T-cell (primary cell): ENCODE measurements around the gene BRD7. TPM values are rescaled to one million over a fixed set of nuclear protein-coding genes. Genes with fewer than 3 reads are reported as not detected.
A peak's percentile ranks its signal among the peaks of the same experiment; 100 is the strongest.

Experiments
- ATAC-seq, 4 experiments: fragments of 200-7000 bp in 3 of 4; fragments of 150-1000 bp in 1 of 4; cut with Tn5 transposase; replicated peaks in 1 of 4; 1 replicate in 3 of 4; 2 replicates in 1 of 4; pipeline ENCODE4 v1.10.0; 2021; ENCODE audit warnings: moderate library complexity in 3 of 4, mild to moderate bottlenecking in 2 of 4, moderate number of reproducible peaks in 1 of 4
- CTCF ChIA-PET, 2 donors: fragments of 300-600 bp; sonication (Branson Sonifier 250); formaldehyde crosslinking; loops; one replicate each; lab custom pipeline; 2022; ENCODE audit warnings: antibody characterized with exemption in 2 of 2; lab: Charles Lee
- POLR2A ChIA-PET, 2 donors: fragments of 300-600 bp; sonication (Branson Sonifier 250); formaldehyde crosslinking; loops; one replicate each; lab custom pipeline; 2022; ENCODE audit warnings: antibody characterized with exemption in 2 of 2; lab: Charles Lee
- DNase-seq, 35 experiments: peaks; one replicate each; pipeline versions ENCODE4 v3.0.0 to v3.0.0-alpha.2; 2013 to 2023
- H3K27ac ChIP-seq: one replicate; pipeline ENCODE4 v1.5.1; 2013; ENCODE audit warnings: low read length
- H3K27me3 ChIP-seq, 2 experiments: replicated peaks in 1 of 2; 1 replicate in 1 of 2; 2 replicates in 1 of 2; pipeline versions ENCODE4 v1.6.1 to v1.7.0; 2013; ENCODE audit warnings: low read length in 1 of 2, mixed read lengths in 1 of 2; ENCODE audit not compliant: control insufficient read depth in 2 of 2, insufficient read depth in 2 of 2; ENCODE audit errors: extremely low read depth in 1 of 2
- H3K36me3 ChIP-seq, 2 donors: 1 replicate in 1 of 2; 2 replicates in 1 of 2; pipeline versions ENCODE4 v1.6.1 to v1.7.0; 2013; ENCODE audit warnings: low read length in 1 of 2; ENCODE audit not compliant: control insufficient read depth in 2 of 2, insufficient read depth in 1 of 2; ENCODE audit errors: extremely low read depth in 1 of 2
- H3K4me1 ChIP-seq, 2 experiments: 1 replicate in 1 of 2; 2 replicates in 1 of 2; pipeline versions ENCODE4 v1.6.1 to v1.7.0; 2013; ENCODE audit warnings: low read length in 2 of 2, mixed read lengths in 1 of 2; ENCODE audit not compliant: insufficient read depth in 2 of 2, control insufficient read depth in 1 of 2; ENCODE audit errors: extremely low read depth in 1 of 2
- H3K4me3 ChIP-seq, 2 donors: 1 replicate in 1 of 2; 2 replicates in 1 of 2; pipeline versions ENCODE4 v1.5.1 to v1.7.0; 2013; ENCODE audit warnings: mild to moderate bottlenecking in 2 of 2, low read length in 1 of 2, moderate library complexity in 1 of 2; ENCODE audit not compliant: control insufficient read depth in 1 of 2; ENCODE audit errors: extremely low read depth in 1 of 2
- H3K9me3 ChIP-seq: 2 replicates; pipeline ENCODE4 v1.7.0; 2013
- H3K27ac Mint-ChIP-seq, 2 donors: one replicate each; pipeline ENCODE4 v1.8.0; 2020 to 2021; ENCODE audit warnings: mild to moderate bottlenecking in 2 of 2, mixed read lengths in 2 of 2
- H3K27me3 Mint-ChIP-seq, 2 donors: one replicate each; pipeline ENCODE4 v1.8.0; 2021 to 2022; ENCODE audit warnings: mixed read lengths in 2 of 2
- H3K36me3 Mint-ChIP-seq: one replicate; pipeline ENCODE4 v1.8.0; 2021; ENCODE audit warnings: mixed read lengths
- H3K4me1 Mint-ChIP-seq, 3 donors: one replicate each; pipeline ENCODE4 v1.8.0; 2020 to 2022; ENCODE audit warnings: mixed read lengths in 3 of 3, mild to moderate bottlenecking in 1 of 3
- H3K4me3 Mint-ChIP-seq, 3 donors: one replicate each; pipeline ENCODE4 v1.8.0; 2020 to 2022; ENCODE audit warnings: mild to moderate bottlenecking in 3 of 3, mixed read lengths in 3 of 3, moderate library complexity in 3 of 3
- H3K9me3 Mint-ChIP-seq, 3 donors: one replicate each; pipeline ENCODE4 v1.8.0; 2020 to 2022; ENCODE audit warnings: mixed read lengths in 3 of 3
- WGBS: methylation state at CpG from one replicate; pipeline ENCODE4 v1.1.5; 2013; ENCODE audit warnings: missing lambda C conversion rate; ENCODE audit not compliant: insufficient coverage; 5-methylcytosine and 5-hydroxymethylcytosine counted together
- total RNA-seq, 35 experiments: library from RNA in 6 of 35; stranded (reverse) in 6 of 35; fragments of 120-200 nt in 1 of 35; gene quantifications; one replicate each; pipeline versions ENCODE4 v1.2.1 to v1.2.4 and lab custom pipeline; 2013 to 2026

The BRD7 gene
- total RNA-seq, 5 donors from 2014 or later (not counting 1 experiment from before 2014, with no cell fraction given) = 62.9 to 115 (median 75.4) TPM

DNA sequence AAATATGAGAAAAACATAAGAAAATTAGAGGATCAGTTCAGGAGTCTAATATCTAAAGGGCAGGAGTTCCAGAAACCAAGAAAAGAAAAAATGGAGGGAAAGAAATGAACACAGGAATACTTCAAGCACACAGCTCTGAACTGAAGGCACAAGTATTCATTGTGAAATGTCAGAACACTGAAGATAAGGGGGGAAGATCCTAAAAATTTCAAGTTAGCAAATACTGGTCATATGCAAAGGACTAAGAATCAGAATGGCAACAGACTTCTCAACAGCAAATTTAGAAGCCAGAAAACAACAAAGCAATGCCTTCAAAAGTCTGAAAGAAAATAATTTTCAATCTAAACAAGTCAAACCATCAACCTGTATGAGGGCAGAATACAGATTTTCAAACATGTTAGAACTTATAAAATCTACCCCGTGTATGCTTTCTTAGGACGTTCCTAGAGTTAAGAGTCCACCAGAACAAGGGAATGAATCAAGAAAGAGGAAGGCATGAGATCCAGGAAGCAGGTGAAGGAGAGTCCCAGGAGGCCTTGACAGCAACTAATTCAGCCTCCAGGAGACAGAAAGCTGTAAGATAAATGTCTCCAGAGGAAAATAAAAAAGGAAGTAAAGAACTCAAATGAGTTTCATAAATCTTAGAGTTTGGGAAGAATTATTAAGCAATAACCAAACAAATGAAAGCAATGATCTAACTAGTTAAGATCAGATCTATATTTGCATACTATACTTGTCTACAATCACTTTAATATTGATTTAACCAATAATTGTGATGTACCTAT lies 2.8 kb downstream of the BRD7 start:
- Histone ChIP-seq H3K36me3 (peaks cover 6 to 36% of the 10 kb centered on the region in 2 donors), H3K9me3 (no peaks in the 10 kb centered on the region), H3K4me3 (no peak overlapping the region), H3K4me1 (peaks cover 20 to 21% of the 10 kb centered on the region in 2 experiments), H3K27me3 (no peaks in the 10 kb centered on the region), H3K27ac (no peak overlapping the region)
- Mint-ChIP-seq H3K4me3 (peak overlapping the region; percentile 21 to 87 (median 83)), H3K27ac (peak overlapping the region; percentile 11 to 44), H3K4me1 (peaks cover 71 to 80% (median 77%) of the 10 kb centered on the region in 3 donors), H3K9me3 (no peaks in the 10 kb centered on the region), H3K36me3 (peaks cover 31% of the 10 kb centered on the region), H3K27me3 (no peaks in the 10 kb centered on the region)
- no peak for ATAC-seq
- POLR2A ChIA-PET = interaction anchor here in 1 of 2 donors (0.5 kb wide), 1 partner anchor 176 kb away, joined by 4 read pairs; no protein-coding TSS in a partner anchor
- CTCF ChIA-PET = interaction anchor here in 1 of 2 donors (0.8 to 2.6 kb wide), 4 partner anchors 11 to 341 kb away, joined by 3 to 14 read pairs (median 6); partner anchors contain the start of gene CNEP1R1
- no CpG with 5 or more reads among the region's 2 CpGs for WGBS
- no peak for DNase-seq

DNA sequence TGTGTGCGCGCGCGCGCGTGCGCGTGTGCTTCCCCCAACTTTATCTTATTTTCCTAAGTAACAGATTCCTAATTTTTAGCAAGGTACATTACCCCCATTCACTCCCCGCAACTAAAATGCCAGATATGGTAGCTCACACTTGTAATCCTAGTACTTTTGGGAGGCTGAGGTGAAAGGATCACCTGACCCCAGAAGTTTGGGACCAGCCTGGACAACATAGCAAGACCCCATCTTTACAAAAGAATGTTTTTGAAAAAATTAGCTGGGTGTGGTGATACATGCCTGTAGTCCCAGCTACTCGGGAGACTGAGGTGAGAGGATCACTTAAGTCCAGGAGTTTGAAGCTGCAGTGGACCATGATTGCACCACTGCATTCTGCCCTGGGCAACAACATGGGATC lies 5.1 kb downstream of the BRD7 start:
- H3K4me3 Mint-ChIP-seq = no peak overlapping the region
- 100% methylated on average over 1 of the region's 10 CpGs for WGBS
- H3K9me3 Mint-ChIP-seq = no peaks in the 10 kb centered on the region
- Histone ChIP-seq H3K27me3 (no peaks in the 10 kb centered on the region), H3K4me3 (no peak overlapping the region), H3K4me1 (peaks cover 19 to 20% of the 10 kb centered on the region in 2 experiments), H3K36me3 (peaks cover 6 to 40% of the 10 kb centered on the region in 2 donors), H3K9me3 (no peaks in the 10 kb centered on the region), H3K27ac (no peak overlapping the region)
- H3K27ac Mint-ChIP-seq = no peak overlapping the region
- ChIA-PET POLR2A (no interaction called here), CTCF (interaction anchor here (0.7 to 0.9 kb wide), 3 partner anchors 8 to 161 kb away, joined by 3 to 4 read pairs (median 3); no protein-coding TSS in a partner anchor)
- H3K36me3 Mint-ChIP-seq = peaks cover 37% of the 10 kb centered on the region
- DNase-seq = no peak
- no peaks in the 10 kb centered on the region for H3K27me3 Mint-ChIP-seq
- peaks cover 76 to 92% (median 81%) of the 10 kb centered on the region in 3 donors for H3K4me1 Mint-ChIP-seq
- no peak for ATAC-seq

DNA sequence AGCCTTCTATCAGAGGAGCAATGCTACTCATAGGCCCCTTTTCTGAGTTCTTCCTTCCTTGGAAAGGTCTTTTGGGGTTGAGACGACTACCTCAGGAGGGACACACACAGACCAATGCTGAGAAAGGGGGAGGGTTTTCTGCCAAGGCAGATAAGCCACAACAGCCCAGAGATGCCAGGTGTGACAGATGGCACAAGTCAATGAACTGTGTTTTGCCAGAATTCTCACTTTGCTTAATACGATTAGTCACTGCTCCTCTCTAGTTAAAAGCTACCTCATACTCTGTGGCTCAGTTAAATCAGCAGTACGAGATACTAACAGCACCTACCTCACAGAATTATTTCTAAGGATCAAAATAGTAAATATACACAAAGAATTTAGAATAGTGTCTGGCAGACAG lies 8.0 kb downstream of the BRD7 start:
- H3K4me3 Mint-ChIP-seq = no peak overlapping the region
- DNase-seq = no peak
- H3K27ac ChIP-seq = peak overlapping the region; percentile 27
- ChIA-PET POLR2A (interaction anchor here in 1 of 2 donors (0.6 kb wide), 1 partner anchor 110 kb away, joined by 5 read pairs; no protein-coding TSS in a partner anchor), CTCF (interaction anchor here (0.8 to 3.2 kb wide), 8 partner anchors 20 to 336 kb away, joined by 3 to 26 read pairs (median 6); partner anchors contain the start of gene CNEP1R1 (in 1 of the 2))
- no peaks in the 10 kb centered on the region for H3K27me3 ChIP-seq
- no peaks in the 10 kb centered on the region for H3K27me3 Mint-ChIP-seq
- H3K36me3 ChIP-seq = peaks cover 6 to 36% of the 10 kb centered on the region in 2 donors
- H3K27ac Mint-ChIP-seq = peak overlapping the region in 1 of 2 donors; percentile 31
- peak in 1 of 4 experiments; percentile 19 for ATAC-seq
- H3K36me3 Mint-ChIP-seq = peaks cover 32% of the 10 kb centered on the region
- peaks cover 63 to 78% (median 63%) of the 10 kb centered on the region in 3 donors for H3K4me1 Mint-ChIP-seq
- no peaks in the 10 kb centered on the region for H3K9me3 Mint-ChIP-seq
- no peak overlapping the region for H3K4me3 ChIP-seq
- peaks cover under 1 to 6% of the 10 kb centered on the region in 2 experiments for H3K4me1 ChIP-seq
- no peaks in the 10 kb centered on the region for H3K9me3 ChIP-seq
- no CpG with 5 or more reads among the region's 3 CpGs for WGBS

DNA sequence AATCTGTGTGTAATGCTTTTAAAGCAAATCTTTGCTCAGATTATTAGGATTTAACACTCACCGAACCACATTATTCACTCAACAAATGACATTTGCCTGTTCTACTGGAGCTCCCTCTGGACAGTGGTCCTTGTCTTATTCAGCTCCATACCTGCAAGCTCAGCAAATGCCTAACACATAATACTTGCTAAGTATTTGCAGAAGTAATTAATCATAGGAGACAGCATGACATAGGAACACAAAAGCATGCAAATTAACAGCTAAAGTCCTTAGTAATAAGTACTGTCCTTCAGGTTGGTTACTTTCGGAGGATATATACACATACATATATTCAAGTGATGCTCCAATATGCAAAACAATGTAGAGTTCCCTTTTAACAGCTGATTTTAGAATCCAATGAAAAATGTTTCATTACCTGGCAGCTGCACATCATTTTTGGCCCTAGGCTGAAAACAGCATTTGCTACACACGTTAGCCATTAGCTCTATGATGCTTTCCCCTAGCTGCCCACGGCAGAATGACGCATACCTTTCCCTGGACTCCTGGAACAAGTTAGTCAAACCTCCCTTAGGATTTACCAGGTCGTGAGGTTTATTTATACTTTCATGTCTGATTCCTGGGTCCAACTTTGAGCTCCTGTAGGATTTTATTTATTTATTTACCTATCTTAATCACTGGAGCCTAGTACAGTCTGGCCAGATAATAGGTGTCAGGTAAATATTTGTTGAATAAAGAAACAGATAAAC lies 8.6 kb downstream of the BRD7 start:
- Histone ChIP-seq H3K9me3 (no peaks in the 10 kb centered on the region), H3K27ac (peak overlapping the region; percentile 13), H3K4me3 (no peak overlapping the region), H3K4me1 (peaks cover 0 to 6% of the 10 kb centered on the region in 2 experiments), H3K36me3 (peaks cover 6 to 33% of the 10 kb centered on the region in 2 donors), H3K27me3 (no peaks in the 10 kb centered on the region)
- no peak overlapping the region for H3K4me3 Mint-ChIP-seq
- H3K27me3 Mint-ChIP-seq = no peaks in the 10 kb centered on the region
- H3K4me1 Mint-ChIP-seq = peaks cover 59 to 75% (median 60%) of the 10 kb centered on the region in 3 donors
- no peak for ATAC-seq
- H3K36me3 Mint-ChIP-seq = peaks cover 31% of the 10 kb centered on the region
- peak overlapping the region; percentile 32 to 45 for H3K27ac Mint-ChIP-seq
- H3K9me3 Mint-ChIP-seq = no peaks in the 10 kb centered on the region
- ChIA-PET CTCF (interaction anchor here (0.6 to 3.2 kb wide), 13 partner anchors 20 to 422 kb away, joined by 3 to 26 read pairs (median 4); partner anchors contain the start of gene CNEP1R1 (in 1 of the 2)), POLR2A (interaction anchor here in 1 of 2 donors (0.6 kb wide), 1 partner anchor 110 kb away, joined by 5 read pairs; no protein-coding TSS in a partner anchor)
- no peak for DNase-seq
- 88% methylated on average over 3 of the region's 6 CpGs for WGBS

DNA sequence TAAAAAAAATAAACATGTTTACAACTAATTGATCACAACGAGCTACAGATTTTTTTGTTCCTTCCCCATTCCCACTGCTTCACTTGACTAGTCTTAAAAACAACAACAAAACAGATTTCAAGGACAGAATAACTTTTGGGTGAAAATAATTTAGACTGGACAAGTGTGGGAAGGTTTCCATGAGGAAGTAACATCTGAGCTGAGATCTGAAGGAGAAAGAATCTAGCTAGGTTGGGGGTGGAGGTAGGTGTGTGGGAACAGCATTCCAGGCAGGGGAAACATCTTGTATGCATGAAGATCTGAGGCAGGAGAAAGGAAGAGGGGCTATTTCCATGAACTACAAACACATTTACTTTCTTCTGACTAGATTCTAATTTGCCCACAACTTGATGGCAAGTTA lies 9.2 kb downstream of the BRD7 start:
- ChIA-PET POLR2A (no interaction called here), CTCF (interaction anchor here (0.6 to 3.2 kb wide), 13 partner anchors 19 to 447 kb away, joined by 3 to 26 read pairs (median 4); partner anchors contain the start of gene CNEP1R1 (in 1 of the 2))
- H3K9me3 Mint-ChIP-seq = no peaks in the 10 kb centered on the region
- H3K36me3 ChIP-seq = peaks cover 6 to 29% of the 10 kb centered on the region in 2 donors
- H3K36me3 Mint-ChIP-seq = peaks cover 29% of the 10 kb centered on the region
- no peaks in the 10 kb centered on the region for H3K27me3 Mint-ChIP-seq
- DNase-seq = no peak
- peaks cover 55 to 75% (median 61%) of the 10 kb centered on the region in 3 donors for H3K4me1 Mint-ChIP-seq
- peak overlapping the region; percentile 13 for H3K27ac ChIP-seq
- peaks cover 0 to 2% of the 10 kb centered on the region in 2 experiments for H3K4me1 ChIP-seq
- peak overlapping the region; percentile 32 to 45 for H3K27ac Mint-ChIP-seq
- no CpG with 5 or more reads among the region's 1 CpG for WGBS
- H3K4me3 Mint-ChIP-seq = no peak overlapping the region
- H3K9me3 ChIP-seq = no peaks in the 10 kb centered on the region
- no peak overlapping the region for H3K4me3 ChIP-seq
- ATAC-seq = no peak
- no peaks in the 10 kb centered on the region for H3K27me3 ChIP-seq
